Adipocyte (in vitro differentiated cells): Measurements from ENCODE around the gene AEBP1.

ENCODE experiments used
- DNase-seq: peaks from one replicate; pipeline ENCODE4 v3.0.0-alpha.2; 2015; ENCODE audit warnings: low read depth
- H3K27me3 ChIP-seq: replicated peaks from 2 replicates; pipeline ENCODE4 v1.7.0; 2013; ENCODE audit warnings: mild to moderate bottlenecking, low read length, moderate library complexity; ENCODE audit not compliant: control insufficient read depth, insufficient read depth
- H3K36me3 ChIP-seq: 2 replicates; pipeline ENCODE4 v1.7.0; 2013; ENCODE audit warnings: low read length, mild to moderate bottlenecking, moderate library complexity; ENCODE audit not compliant: control insufficient read depth, insufficient read depth, severe bottlenecking
- H3K4me1 ChIP-seq: 2 replicates; pipeline ENCODE4 v1.7.0; 2013; ENCODE audit warnings: mild to moderate bottlenecking, low read length, moderate library complexity; ENCODE audit not compliant: control insufficient read depth, insufficient read depth
- H3K4me3 ChIP-seq: 2 replicates; pipeline ENCODE4 v1.7.0; 2013; ENCODE audit warnings: mild to moderate bottlenecking, low read length, moderate library complexity
- H3K9ac ChIP-seq: 2 replicates; pipeline ENCODE4 v1.7.0; 2013; ENCODE audit warnings: mild to moderate bottlenecking, low read length, moderate library complexity
- H3K9me3 ChIP-seq: 2 replicates; pipeline ENCODE4 v1.7.0; 2013; ENCODE audit warnings: mild to moderate bottlenecking, low read length, moderate library complexity; ENCODE audit not compliant: control insufficient read depth

The AEBP1 gene

GRCh38 chr7:44102846-44103565, 1.1 kb upstream of the AEBP1 start:
- no peak for DNase-seq
- Histone ChIP-seq H3K27me3 (no peaks in the 10 kb centered on the region), H3K9me3 (no peaks in the 10 kb centered on the region), H3K36me3 (no peaks in the 10 kb centered on the region), H3K4me3 (no peak overlapping the region), H3K4me1 (peaks cover 60% of the 10 kb centered on the region), H3K9ac (peak overlapping the region; percentile 59)

- H3K9me3 ChIP-seq: no peaks in the 10 kb centered on the region
- peaks cover 56% of the 10 kb centered on the region for H3K4me1 ChIP-seq
- peaks cover under 1% of the 10 kb centered on the region for H3K36me3 ChIP-seq
- H3K27me3 ChIP-seq: no peaks in the 10 kb centered on the region
- no peak for DNase-seq
- H3K4me3 ChIP-seq: no peak overlapping the region
- no peak overlapping the region for H3K9ac ChIP-seq
These were observed 601 bp upstream of the AEBP1 start for GRCh38 chr7:44103566-44103922.

- Histone ChIP-seq H3K9ac (peak overlapping the region; percentile 81), H3K4me3 (peak overlapping the region; percentile 76), H3K36me3 (peaks cover 10% of the 10 kb centered on the region), H3K4me1 (peaks cover 51% of the 10 kb centered on the region), H3K9me3 (no peaks in the 10 kb centered on the region), H3K27me3 (no peaks in the 10 kb centered on the region)
- DNase-seq: peak; percentile 79
These were observed 971 bp downstream of the AEBP1 start for GRCh38 chr7:44104860-44105771.

- H3K36me3 ChIP-seq: peaks cover 17% of the 10 kb centered on the region
- peaks cover 44% of the 10 kb centered on the region for H3K4me1 ChIP-seq
- peak overlapping the region; percentile 81 for H3K9ac ChIP-seq
- DNase-seq: no peak
- no peaks in the 10 kb centered on the region for H3K27me3 ChIP-seq
- no peaks in the 10 kb centered on the region for H3K9me3 ChIP-seq
- peak overlapping the region; percentile 76 for H3K4me3 ChIP-seq
These were observed 1.7 kb downstream of the AEBP1 start for GRCh38 chr7:44105832-44106231.

GRCh38 chr7:44106311-44107065, 2.3 kb downstream of the AEBP1 start:
- DNase-seq: no peak
- H3K36me3 ChIP-seq: peaks cover 18% of the 10 kb centered on the region
- peaks cover 40% of the 10 kb centered on the region for H3K4me1 ChIP-seq
- no peaks in the 10 kb centered on the region for H3K9me3 ChIP-seq
- H3K27me3 ChIP-seq: no peaks in the 10 kb centered on the region
- H3K4me3 ChIP-seq: peak overlapping the region; percentile 76
- peak overlapping the region; percentile 81 for H3K9ac ChIP-seq

- no peak overlapping the region for H3K4me3 ChIP-seq
- DNase-seq: no peak
- H3K9ac ChIP-seq: peak overlapping the region; percentile 47
- no peaks in the 10 kb centered on the region for H3K9me3 ChIP-seq
- H3K36me3 ChIP-seq: peaks cover 18% of the 10 kb centered on the region
- peaks cover 32% of the 10 kb centered on the region for H3K4me1 ChIP-seq
- no peaks in the 10 kb centered on the region for H3K27me3 ChIP-seq
These were observed 3.2 kb downstream of the AEBP1 start for GRCh38 chr7:44107116-44107960.

GRCh38 chr7:44107961-44108767, 4.0 kb downstream of the AEBP1 start:
- no peak for DNase-seq
- Histone ChIP-seq H3K9me3 (no peaks in the 10 kb centered on the region), H3K4me1 (peaks cover 24% of the 10 kb centered on the region), H3K27me3 (no peaks in the 10 kb centered on the region), H3K36me3 (peaks cover 18% of the 10 kb centered on the region), H3K9ac (no peak overlapping the region), H3K4me3 (no peak overlapping the region)

- peak overlapping the region; percentile 6 for H3K9ac ChIP-seq
- DNase-seq: no peak
- no peaks in the 10 kb centered on the region for H3K9me3 ChIP-seq
- no peaks in the 10 kb centered on the region for H3K27me3 ChIP-seq
- peaks cover 24% of the 10 kb centered on the region for H3K36me3 ChIP-seq
- H3K4me3 ChIP-seq: no peak overlapping the region
- peaks cover 24% of the 10 kb centered on the region for H3K4me1 ChIP-seq
These were observed 4.9 kb downstream of the AEBP1 start for GRCh38 chr7:44108768-44109750.

- H3K36me3 ChIP-seq: peaks cover 33% of the 10 kb centered on the region
- no peaks in the 10 kb centered on the region for H3K27me3 ChIP-seq
- peaks cover 22% of the 10 kb centered on the region for H3K4me1 ChIP-seq
- no peak for DNase-seq
- H3K9me3 ChIP-seq: no peaks in the 10 kb centered on the region
- H3K4me3 ChIP-seq: no peak overlapping the region
- no peak overlapping the region for H3K9ac ChIP-seq
These were observed 5.8 kb downstream of the AEBP1 start for GRCh38 chr7:44109991-44110390.
